HFFc6 (cell line): Measurements from ENCODE around the gene GRIK4. TPM values are rescaled to one million over a fixed set of nuclear protein-coding genes. Genes with fewer than 3 reads are reported as not detected.

Experiments used
- DNase-seq: peaks from one replicate; pipeline ENCODE4 v3.0.0-alpha.2; 2018
- H3K27ac Mint-ChIP-seq: 2 replicates; pipeline ENCODE4 v1.8.0; 2020; ENCODE audit warnings: mild to moderate bottlenecking, mixed read lengths
- H3K27me3 Mint-ChIP-seq: 2 replicates; pipeline ENCODE4 v1.8.0; 2021; ENCODE audit warnings: mild to moderate bottlenecking, moderate library complexity, mixed read lengths; ENCODE audit not compliant: insufficient read depth
- H3K36me3 Mint-ChIP-seq: 2 replicates; pipeline ENCODE4 v1.8.0; 2021; ENCODE audit warnings: low read depth, mixed read lengths
- H3K4me1 Mint-ChIP-seq: 2 replicates; pipeline ENCODE4 v1.8.0; 2020; ENCODE audit warnings: low read depth, mixed read lengths
- H3K4me3 Mint-ChIP-seq: 2 replicates; pipeline ENCODE4 v1.8.0; 2020; ENCODE audit warnings: mild to moderate bottlenecking, moderate library complexity, mixed read lengths
- H3K9me3 Mint-ChIP-seq: 2 replicates; pipeline ENCODE4 v1.8.0; 2020; ENCODE audit warnings: mild to moderate bottlenecking, mixed read lengths
- CTCF ChIP-seq: fragments of 200-600 bp; sonication (generic); IDR thresholded peaks from 2 replicates; pipeline ENCODE4 v1.5.0; 2021; ENCODE audit warnings: antibody characterized with exemption, mild to moderate bottlenecking
- total RNA-seq, 6 experiments: library from RNA; stranded (reverse); fragmentation: NEBNext Ultra II Directional; extraction: Animal tissue kit (Norgen Biotek cat#: 25700); gene quantifications; 2 replicates in 1 of 6; 3 replicates in 5 of 6; pipeline ENCODE4 v1.2.3, GENCODE V29; 2021

Gene GRIK4
- total RNA-seq, 6 experiments from 2014 or later, result not detected

- Mint-ChIP-seq H3K36me3 (no peaks in the 10 kb centered on the region), H3K27ac (no peak overlapping the region), H3K4me3 (no peak overlapping the region), H3K4me1 (no peaks in the 10 kb centered on the region), H3K9me3 (no peaks in the 10 kb centered on the region), H3K27me3 (peaks cover 9% of the 10 kb centered on the region)
- TF ChIP-seq CTCF, result no peak
- no peak for DNase-seq
Measured at GRCh38 chr11:120995184-120995583, 483.6 kb downstream of the GRIK4 start.

GRCh38 chr11:120996973-120997372 lies 485.4 kb downstream of the GRIK4 start:
- Mint-ChIP-seq H3K27me3 (peaks cover 4% of the 10 kb centered on the region), H3K4me1 (no peaks in the 10 kb centered on the region), H3K9me3 (no peaks in the 10 kb centered on the region), H3K36me3 (no peaks in the 10 kb centered on the region), H3K4me3 (no peak overlapping the region), H3K27ac (no peak overlapping the region)
- DNase-seq, result no peak
- TF ChIP-seq CTCF, result no peak

- no peaks in the 10 kb centered on the region for H3K4me1 Mint-ChIP-seq
- H3K9me3 Mint-ChIP-seq, result no peaks in the 10 kb centered on the region
- no peak overlapping the region for H3K27ac Mint-ChIP-seq
- H3K27me3 Mint-ChIP-seq, result peaks cover 4% of the 10 kb centered on the region
- H3K4me3 Mint-ChIP-seq, result no peak overlapping the region
- no peaks in the 10 kb centered on the region for H3K36me3 Mint-ChIP-seq
- TF ChIP-seq CTCF, result no peak
- DNase-seq, result no peak
Measured at GRCh38 chr11:120998581-120998980, 487.0 kb downstream of the GRIK4 start.

- no peak overlapping the region for H3K27ac Mint-ChIP-seq
- no peak for DNase-seq
- H3K4me3 Mint-ChIP-seq, result no peak overlapping the region
- H3K9me3 Mint-ChIP-seq, result no peaks in the 10 kb centered on the region
- no peaks in the 10 kb centered on the region for H3K4me1 Mint-ChIP-seq
- peaks cover 4% of the 10 kb centered on the region for H3K27me3 Mint-ChIP-seq
- no peaks in the 10 kb centered on the region for H3K36me3 Mint-ChIP-seq
- no peak for TF ChIP-seq CTCF
Measured at GRCh38 chr11:121004206-121004840, 492.8 kb downstream of the GRIK4 start.

- no peak overlapping the region for H3K27ac Mint-ChIP-seq
- no peaks in the 10 kb centered on the region for H3K4me1 Mint-ChIP-seq
- H3K36me3 Mint-ChIP-seq, result no peaks in the 10 kb centered on the region
- H3K27me3 Mint-ChIP-seq, result no peaks in the 10 kb centered on the region; the same call in 1 of the 2 replicates
- H3K9me3 Mint-ChIP-seq, result no peaks in the 10 kb centered on the region
- H3K4me3 Mint-ChIP-seq, result no peak overlapping the region
- TF ChIP-seq CTCF, result no peak
- DNase-seq, result no peak
Measured at GRCh38 chr11:121006922-121007321, 495.4 kb downstream of the GRIK4 start.
